Measurements from ENCODE around the gene ACYP2. TPM values are rescaled to one million over a fixed set of nuclear protein-coding genes. Genes with fewer than 3 reads are reported as not detected.
A peak's percentile ranks its signal among the peaks of the same experiment; 100 is the strongest.

ACYP2 gene
- total and polyA plus RNA-seq, 4 experiments from 2014 or later, result 13.1 to 16.9 (median 16.8) TPM

- no peaks in the 10 kb centered on the region for H3K9me3 Mint-ChIP-seq
- POLR2A ChIA-PET (ENCODE audit: partially characterized antibody), result no interaction called here
Measured at GRCh38 chr2:54183281-54183680, 67.9 kb downstream of the ACYP2 start.

GRCh38 chr2:54183972-54184371, 68.6 kb downstream of the ACYP2 start:
- H3K27ac Mint-ChIP-seq, result no peak overlapping the region
- CTCF ChIA-PET (ENCODE audit: partially characterized antibody), result no interaction called here
- no peaks in the 10 kb centered on the region for H3K4me1 Mint-ChIP-seq
- Histone ChIP-seq H3K27me3 (ENCODE audit: insufficient read depth, low read length) (no peaks in the 10 kb centered on the region), H3K36me3 (ENCODE audit: insufficient read depth, low read length) (no peaks in the 10 kb centered on the region), H3K27ac (ENCODE audit: low read depth, low read length) (no peak overlapping the region), H3K9me3 (ENCODE audit: control insufficient read depth in 1 of 2, low read length in 2 of 2) (no peaks in the 10 kb centered on the region), H3K4me3 (ENCODE audit: low read length in 2 of 2) (no peak overlapping the region), H3K4me1 (ENCODE audit: insufficient read depth, low read length) (no peaks in the 10 kb centered on the region)
- intact Hi-C loops (cut with micrococcal nuclease), result no loop called here
- POLR2A ChIA-PET (ENCODE audit: partially characterized antibody), result no interaction called here
- H3K27me3 Mint-ChIP-seq, result no peaks in the 10 kb centered on the region
- H3K36me3 Mint-ChIP-seq, result peaks cover 19 to 29% of the 10 kb centered on the region in 2 donors
- no peaks in the 10 kb centered on the region for H3K9me3 Mint-ChIP-seq
- DNase-seq, result no peak
- H3K4me3 Mint-ChIP-seq, result no peak overlapping the region

More at GRCh38 chr2:54183281-54183680, 67.9 kb downstream of the ACYP2 start:
- H3K4me3 ChIP-seq (ENCODE audit: low read length in 2 of 2), result no peak overlapping the region
- intact Hi-C loops (cut with micrococcal nuclease), result no loop called here
- no peaks in the 10 kb centered on the region for H3K9me3 ChIP-seq (ENCODE audit: control insufficient read depth in 1 of 2, low read length in 2 of 2)
- Mint-ChIP-seq H3K27me3 (no peaks in the 10 kb centered on the region), H3K27ac (no peak overlapping the region), H3K36me3 (peaks cover 17 to 27% of the 10 kb centered on the region in 2 donors), H3K4me3 (no peak overlapping the region), H3K4me1 (no peaks in the 10 kb centered on the region)
- H3K4me1 ChIP-seq (ENCODE audit: insufficient read depth, low read length), result no peaks in the 10 kb centered on the region
- no peak overlapping the region for H3K27ac ChIP-seq (ENCODE audit: low read depth, low read length)
- no peaks in the 10 kb centered on the region for H3K36me3 ChIP-seq (ENCODE audit: insufficient read depth, low read length)
- no peak for DNase-seq
- CTCF ChIA-PET (ENCODE audit: partially characterized antibody), result no interaction called here
- H3K27me3 ChIP-seq (ENCODE audit: insufficient read depth, low read length), result no peaks in the 10 kb centered on the region

GRCh38 chr2:54185105-54185504, 69.7 kb downstream of the ACYP2 start:
- Mint-ChIP-seq H3K4me1 (no peaks in the 10 kb centered on the region), H3K27me3 (no peaks in the 10 kb centered on the region), H3K27ac (no peak overlapping the region), H3K9me3 (no peaks in the 10 kb centered on the region), H3K4me3 (no peak overlapping the region), H3K36me3 (peaks cover 19 to 31% of the 10 kb centered on the region in 2 donors)
- no peaks in the 10 kb centered on the region for H3K4me1 ChIP-seq (ENCODE audit: insufficient read depth, low read length)
- H3K4me3 ChIP-seq (ENCODE audit: low read length in 2 of 2), result no peak overlapping the region
- H3K27ac ChIP-seq (ENCODE audit: low read depth, low read length), result no peak overlapping the region
- intact Hi-C loops (cut with micrococcal nuclease), result no loop called here
- H3K27me3 ChIP-seq (ENCODE audit: insufficient read depth, low read length), result no peaks in the 10 kb centered on the region
- no peaks in the 10 kb centered on the region for H3K9me3 ChIP-seq (ENCODE audit: control insufficient read depth in 1 of 2, low read length in 2 of 2)
- POLR2A ChIA-PET (ENCODE audit: partially characterized antibody), result interaction anchor here (0.8 kb wide), 1 partner anchor 63 kb away, joined by 3 read pairs; no protein-coding TSS in a partner anchor
- no peak for DNase-seq
- CTCF ChIA-PET (ENCODE audit: partially characterized antibody), result no interaction called here
- H3K36me3 ChIP-seq (ENCODE audit: insufficient read depth, low read length), result no peaks in the 10 kb centered on the region

- H3K9me3 Mint-ChIP-seq, result no peaks in the 10 kb centered on the region
Measured at GRCh38 chr2:54187331-54187730, 71.9 kb downstream of the ACYP2 start.

GRCh38 chr2:54189539-54189938, 74.1 kb downstream of the ACYP2 start:
- H3K4me3 Mint-ChIP-seq, result no peak overlapping the region

More at GRCh38 chr2:54187331-54187730, 71.9 kb downstream of the ACYP2 start:
- intact Hi-C loops (cut with micrococcal nuclease), result no loop called here
- CTCF ChIA-PET (ENCODE audit: partially characterized antibody), result no interaction called here
- no peaks in the 10 kb centered on the region for H3K4me1 Mint-ChIP-seq
- POLR2A ChIA-PET (ENCODE audit: partially characterized antibody), result no interaction called here
- no peaks in the 10 kb centered on the region for H3K36me3 ChIP-seq (ENCODE audit: insufficient read depth, low read length)
- no peaks in the 10 kb centered on the region for H3K27me3 ChIP-seq (ENCODE audit: insufficient read depth, low read length)
- H3K27ac ChIP-seq (ENCODE audit: low read depth, low read length), result no peak overlapping the region
- H3K4me1 ChIP-seq (ENCODE audit: insufficient read depth, low read length), result no peaks in the 10 kb centered on the region
- DNase-seq, result no peak
- H3K4me3 ChIP-seq (ENCODE audit: low read length in 2 of 2), result no peak overlapping the region
- no peak overlapping the region for H3K27ac Mint-ChIP-seq
- H3K4me3 Mint-ChIP-seq, result no peak overlapping the region
- H3K9me3 ChIP-seq (ENCODE audit: control insufficient read depth in 1 of 2, low read length in 2 of 2), result no peaks in the 10 kb centered on the region
- H3K27me3 Mint-ChIP-seq, result no peaks in the 10 kb centered on the region
- peaks cover 14 to 28% of the 10 kb centered on the region in 2 donors for H3K36me3 Mint-ChIP-seq

GRCh38 chr2:54191361-54192135, 76.1 kb downstream of the ACYP2 start:
- Histone ChIP-seq H3K4me3 (ENCODE audit: low read length in 2 of 2) (no peak overlapping the region), H3K27me3 (ENCODE audit: insufficient read depth, low read length) (no peaks in the 10 kb centered on the region), H3K4me1 (ENCODE audit: insufficient read depth, low read length) (no peaks in the 10 kb centered on the region), H3K36me3 (ENCODE audit: insufficient read depth, low read length) (no peaks in the 10 kb centered on the region), H3K9me3 (ENCODE audit: control insufficient read depth in 1 of 2, low read length in 2 of 2) (no peaks in the 10 kb centered on the region), H3K27ac (ENCODE audit: low read depth, low read length) (no peak overlapping the region)
- Mint-ChIP-seq H3K27ac (peak overlapping the region in 1 of 7 donors; percentile 49), H3K9me3 (no peaks in the 10 kb centered on the region), H3K4me1 (no peaks in the 10 kb centered on the region), H3K36me3 (peaks cover 11 to 24% of the 10 kb centered on the region in 2 donors), H3K4me3 (no peak overlapping the region), H3K27me3 (no peaks in the 10 kb centered on the region)
- no peak for DNase-seq
- ChIA-PET POLR2A (ENCODE audit: partially characterized antibody) (no interaction called here), CTCF (ENCODE audit: partially characterized antibody) (interaction anchor here (0.6 kb wide), 1 partner anchor 45 kb away, joined by 3 read pairs; no protein-coding TSS in a partner anchor)
- intact Hi-C loops (cut with micrococcal nuclease), result no loop called here

More at GRCh38 chr2:54189539-54189938, 74.1 kb downstream of the ACYP2 start:
- no peaks in the 10 kb centered on the region for H3K4me1 ChIP-seq (ENCODE audit: insufficient read depth, low read length)
- H3K27ac Mint-ChIP-seq, result no peak overlapping the region
- H3K9me3 ChIP-seq (ENCODE audit: control insufficient read depth in 1 of 2, low read length in 2 of 2), result no peaks in the 10 kb centered on the region
- ChIA-PET POLR2A (ENCODE audit: partially characterized antibody) (no interaction called here), CTCF (ENCODE audit: partially characterized antibody) (no interaction called here)
- no peak overlapping the region for H3K27ac ChIP-seq (ENCODE audit: low read depth, low read length)
- no peaks in the 10 kb centered on the region for H3K36me3 ChIP-seq (ENCODE audit: insufficient read depth, low read length)
- H3K27me3 ChIP-seq (ENCODE audit: insufficient read depth, low read length), result no peaks in the 10 kb centered on the region
- no peak overlapping the region for H3K4me3 ChIP-seq (ENCODE audit: low read length in 2 of 2)
- intact Hi-C loops (cut with micrococcal nuclease), result no loop called here
- no peak for DNase-seq
- H3K4me1 Mint-ChIP-seq, result no peaks in the 10 kb centered on the region
- no peaks in the 10 kb centered on the region for H3K27me3 Mint-ChIP-seq
- peaks cover 11 to 24% of the 10 kb centered on the region in 2 donors for H3K36me3 Mint-ChIP-seq
- H3K9me3 Mint-ChIP-seq, result no peaks in the 10 kb centered on the region

- Mint-ChIP-seq H3K4me3 (no peak overlapping the region), H3K9me3 (no peaks in the 10 kb centered on the region), H3K27me3 (no peaks in the 10 kb centered on the region), H3K27ac (no peak overlapping the region), H3K36me3 (peaks cover 0 to 4% of the 10 kb centered on the region in 2 donors), H3K4me1 (no peaks in the 10 kb centered on the region)
- DNase-seq, result no peak
- Histone ChIP-seq H3K27me3 (ENCODE audit: insufficient read depth, low read length) (no peaks in the 10 kb centered on the region), H3K4me1 (ENCODE audit: insufficient read depth, low read length) (no peaks in the 10 kb centered on the region), H3K9me3 (ENCODE audit: control insufficient read depth in 1 of 2, low read length in 2 of 2) (no peaks in the 10 kb centered on the region), H3K27ac (ENCODE audit: low read depth, low read length) (no peak overlapping the region), H3K36me3 (ENCODE audit: insufficient read depth, low read length) (no peaks in the 10 kb centered on the region), H3K4me3 (ENCODE audit: low read length in 2 of 2) (no peak overlapping the region)
- intact Hi-C loops (cut with micrococcal nuclease), result no loop called here
- ChIA-PET POLR2A (ENCODE audit: partially characterized antibody) (no interaction called here), CTCF (ENCODE audit: partially characterized antibody) (no interaction called here)
Measured at GRCh38 chr2:54194761-54195750, 79.6 kb downstream of the ACYP2 start.

All from CD4-positive, alpha-beta memory T cell (primary cell).